NCI-H2227 treated with DMSO at 0.1 percent for 48 hours (cell line): Measurements from ENCODE around the gene ERBB4.
"Not testable (repeated sequence)": the region's sequence is repeated elsewhere in the genome, so short reads cannot be mapped to it uniquely, and the experiment has no call there.

Experiments
- DNase-seq: peaks from one replicate; lab custom pipeline; 2025; lab: John Stamatoyannopoulos, UW

Gene ERBB4

DNA sequence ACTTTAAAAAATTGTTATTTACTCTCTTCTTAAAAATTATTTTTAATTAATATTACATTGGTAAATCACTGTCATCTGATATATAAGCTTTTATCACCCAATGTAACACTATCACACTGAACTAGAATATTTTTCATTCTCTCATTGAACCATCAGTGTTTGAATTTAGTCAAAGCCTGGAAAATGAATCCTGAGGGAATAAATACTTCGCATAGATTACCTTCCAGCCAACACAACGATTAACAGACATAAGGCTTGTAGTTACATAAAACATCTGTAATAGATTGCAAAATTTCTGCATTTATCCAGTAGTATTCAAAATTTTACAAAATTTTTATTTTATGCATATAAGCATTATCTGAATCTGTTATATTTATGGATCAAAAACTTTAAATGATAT lies 314.9 kb downstream of the ERBB4 start:
- no peak for DNase-seq

DNA sequence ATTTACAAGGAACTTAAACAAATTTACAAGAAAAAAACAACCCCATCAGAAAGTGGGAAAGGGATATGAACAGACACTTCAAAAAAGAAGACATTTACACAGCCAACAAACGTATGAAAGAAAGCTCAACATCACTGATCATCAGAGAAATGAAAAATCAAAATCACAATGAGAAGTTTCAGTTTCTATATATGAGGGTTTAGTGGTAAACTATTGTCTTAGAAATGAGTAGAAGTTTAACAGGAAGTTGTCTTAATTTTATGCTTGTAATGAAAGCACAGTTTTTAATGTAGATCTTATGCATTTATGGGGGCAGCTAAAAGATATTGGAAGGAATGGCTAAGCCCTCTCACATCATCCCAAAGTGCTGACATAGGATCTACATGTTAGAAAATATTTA lies 325.4 kb downstream of the ERBB4 start:
- no peak for DNase-seq

DNA sequence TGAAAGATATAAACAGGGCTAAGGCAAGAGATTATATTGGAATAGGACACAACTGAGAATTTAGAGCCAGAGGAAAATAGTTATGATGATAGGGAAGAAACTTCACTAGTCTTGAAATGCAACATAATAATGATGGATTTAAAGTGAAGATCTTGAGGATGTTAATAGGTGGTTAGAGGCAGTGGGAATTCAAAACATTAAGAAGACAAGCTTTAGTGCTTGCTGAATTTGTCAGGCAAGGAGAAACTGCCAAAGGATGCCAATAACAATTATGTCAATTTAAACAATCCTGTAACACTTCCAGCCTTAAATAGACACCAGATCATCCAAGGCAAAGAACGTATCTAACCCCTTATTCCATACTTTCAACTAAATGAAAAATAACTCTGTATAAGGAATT lies 330.1 kb downstream of the ERBB4 start:
- DNase-seq, result peak; percentile 45

DNA sequence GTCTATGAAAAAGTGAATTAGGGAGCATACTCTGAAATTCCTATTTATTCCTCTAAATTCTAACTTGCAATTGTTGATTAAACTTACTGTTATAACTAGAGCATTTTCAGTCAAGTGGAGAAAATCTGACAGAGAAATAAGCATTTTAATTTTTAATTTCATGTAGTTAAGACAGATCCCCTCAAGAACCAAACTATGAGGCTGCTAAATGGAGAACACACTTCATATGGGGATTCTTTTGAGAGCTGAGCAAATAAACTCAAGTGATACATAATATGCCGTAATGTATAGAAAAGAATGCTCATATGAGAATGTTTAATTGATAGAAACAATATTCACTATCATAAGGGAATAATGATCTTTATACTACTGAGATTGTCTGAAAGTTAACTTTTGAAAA lies 340.8 kb downstream of the ERBB4 start:
- DNase-seq, result no peak

DNA sequence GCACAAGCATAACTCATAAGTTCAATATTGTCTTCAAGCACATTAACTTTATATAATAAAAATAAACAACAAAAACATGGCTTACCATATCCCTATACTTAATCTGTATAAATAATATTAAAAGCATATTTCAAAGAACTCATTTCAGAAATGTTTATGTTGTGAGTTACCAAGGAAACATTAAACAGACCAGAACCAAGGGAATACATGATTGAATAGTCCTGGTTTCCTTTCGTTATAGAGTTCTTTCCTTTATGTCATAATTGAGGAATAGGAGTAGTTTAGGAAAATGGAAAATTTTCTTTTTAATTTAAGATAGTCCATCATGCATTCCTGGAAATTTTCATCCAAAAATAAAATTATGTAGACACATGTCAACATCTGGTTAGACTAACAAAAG lies 343.0 kb downstream of the ERBB4 start:
- DNase-seq, result no peak

DNA sequence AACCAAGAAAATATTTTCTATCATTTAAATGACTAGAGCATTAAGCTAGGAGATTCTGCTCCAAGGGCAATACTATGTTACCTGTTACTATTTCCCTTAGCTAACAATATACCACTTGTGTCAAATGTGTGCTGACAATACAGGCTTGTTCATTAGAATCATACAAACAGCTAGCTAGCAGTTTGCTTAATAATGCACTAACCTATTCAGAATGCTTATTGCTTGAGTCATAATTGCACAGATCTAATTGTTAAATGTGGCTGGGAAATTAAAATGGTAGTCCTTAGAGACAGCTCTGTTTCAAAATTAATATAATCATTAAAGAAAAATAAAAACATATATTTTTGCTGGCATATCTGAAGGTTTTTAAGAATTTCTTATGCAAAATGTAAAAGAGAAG lies 344.2 kb downstream of the ERBB4 start:
- DNase-seq, result no peak

DNA sequence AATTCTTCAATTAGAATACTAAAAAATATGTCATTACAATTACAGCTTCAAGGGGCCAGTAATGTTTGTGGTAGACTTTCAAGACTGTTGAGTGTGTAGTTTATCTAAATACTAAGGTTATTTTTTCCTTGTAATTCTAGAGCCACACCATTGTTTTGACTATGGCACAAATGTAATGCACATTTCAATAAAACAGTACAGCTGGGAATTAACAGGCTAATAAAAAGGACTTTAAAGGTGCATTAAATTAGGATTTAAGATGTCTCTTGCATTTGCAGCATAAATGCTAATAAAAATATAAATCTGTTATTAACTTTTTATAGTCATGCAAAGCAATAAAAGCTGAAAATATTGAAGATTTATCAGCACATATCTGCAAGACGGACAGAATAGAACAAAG lies 344.8 kb downstream of the ERBB4 start:
- DNase-seq, result no peak

DNA sequence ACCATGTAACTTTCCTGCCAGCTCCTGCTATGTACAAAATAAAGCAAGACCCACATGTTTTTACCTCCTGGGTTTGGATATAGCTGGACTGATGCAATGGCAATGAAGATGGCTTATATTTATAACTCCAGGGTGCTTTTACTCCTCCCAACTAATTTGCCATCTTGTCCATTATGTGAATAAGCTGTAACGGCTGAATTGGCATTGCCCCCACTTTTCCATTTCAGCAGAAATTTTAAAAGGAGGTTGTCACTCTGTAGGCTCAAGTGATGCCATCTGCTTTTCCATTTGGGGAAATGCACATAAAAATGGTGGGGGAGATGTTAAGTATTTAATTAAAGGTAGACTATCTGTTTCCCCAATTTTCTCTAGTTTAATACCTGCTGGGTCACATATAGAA lies 345.5 kb downstream of the ERBB4 start:
- peak; percentile 91 for DNase-seq

DNA sequence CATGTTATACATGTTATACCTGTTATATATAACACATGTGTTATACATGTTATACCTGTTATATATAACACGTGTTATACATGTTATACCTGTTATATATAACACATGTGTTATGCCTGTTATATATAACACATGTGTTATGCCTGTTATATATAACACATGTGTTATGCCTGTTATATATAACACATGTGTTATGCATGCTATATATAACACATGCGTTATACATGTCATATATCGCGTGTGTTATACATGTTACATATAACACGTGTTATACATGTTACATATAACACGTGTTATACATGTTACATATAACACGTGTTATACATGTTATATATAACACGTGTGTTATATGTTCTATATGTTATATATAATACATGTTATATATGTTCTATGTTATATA lies 347.2 kb downstream of the ERBB4 start:
- DNase-seq, result not testable (repeated sequence)

DNA sequence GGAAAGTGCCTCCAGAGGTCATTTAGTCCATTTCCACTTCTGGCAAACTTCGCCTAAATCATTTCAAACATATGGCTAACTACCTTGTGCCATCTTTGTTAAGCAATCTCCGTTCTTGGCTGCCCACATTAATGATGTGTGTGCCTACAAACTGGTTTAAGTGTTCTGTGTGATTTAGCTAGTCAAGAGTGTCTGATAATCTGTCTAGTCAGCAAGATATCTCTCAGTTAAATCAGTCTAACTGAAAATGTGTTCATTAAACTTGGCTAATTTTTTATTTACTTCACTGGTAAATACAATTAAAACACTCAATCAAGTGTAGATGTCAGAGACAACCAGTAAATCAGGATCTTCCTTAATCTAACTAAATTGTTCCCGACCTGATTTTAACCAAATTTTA lies 352.4 kb downstream of the ERBB4 start:
- DNase-seq, result no peak

DNA sequence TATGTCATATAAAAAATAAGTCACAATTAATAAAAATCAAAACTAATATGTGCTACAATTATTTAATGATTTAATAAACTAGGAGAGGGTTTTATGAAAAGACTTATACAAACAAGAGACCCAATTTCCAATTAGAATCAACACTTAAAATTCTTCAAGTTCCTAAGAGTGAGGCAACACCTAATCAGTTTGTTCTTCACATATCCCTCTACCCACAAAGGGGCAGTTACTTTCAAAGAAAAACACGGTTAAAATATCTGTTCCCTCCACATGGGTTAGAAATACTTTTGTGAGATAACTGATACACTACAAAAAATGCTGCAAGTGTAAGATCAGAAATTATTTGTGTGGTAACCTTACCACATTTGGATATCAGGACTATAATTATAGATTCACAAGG lies 357.0 kb downstream of the ERBB4 start:
- no peak for DNase-seq

DNA sequence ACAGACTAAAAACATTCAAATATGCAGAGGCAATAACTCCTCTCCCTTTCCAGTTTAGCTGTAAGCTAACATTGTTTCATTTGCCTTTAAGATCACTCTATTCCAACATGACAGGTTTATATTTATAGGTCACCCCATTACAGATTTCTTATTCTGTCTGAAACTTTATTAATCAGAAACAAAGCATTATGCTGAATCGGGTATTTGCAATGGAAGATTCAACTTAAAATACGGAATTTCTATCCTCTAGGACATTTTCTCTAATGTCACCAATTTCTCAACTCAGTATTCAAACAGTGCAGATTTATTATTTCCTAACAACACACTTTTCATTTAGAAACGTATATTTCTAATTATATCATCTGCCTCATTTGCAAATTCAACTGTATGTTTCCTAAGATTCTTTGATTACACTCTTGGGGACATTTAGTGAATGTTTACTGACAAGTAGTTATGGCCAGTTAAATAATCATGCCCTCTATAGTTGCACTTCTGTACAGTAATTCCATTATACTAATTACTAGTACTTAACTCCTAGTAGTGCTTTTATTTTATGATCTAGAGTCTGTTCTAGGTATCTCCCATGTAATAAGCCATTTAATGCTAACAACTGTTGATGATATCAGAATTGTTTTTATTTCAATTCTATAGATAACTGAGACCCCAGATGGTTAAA lies 358.1 kb downstream of the ERBB4 start:
- DNase-seq, result no peak

DNA sequence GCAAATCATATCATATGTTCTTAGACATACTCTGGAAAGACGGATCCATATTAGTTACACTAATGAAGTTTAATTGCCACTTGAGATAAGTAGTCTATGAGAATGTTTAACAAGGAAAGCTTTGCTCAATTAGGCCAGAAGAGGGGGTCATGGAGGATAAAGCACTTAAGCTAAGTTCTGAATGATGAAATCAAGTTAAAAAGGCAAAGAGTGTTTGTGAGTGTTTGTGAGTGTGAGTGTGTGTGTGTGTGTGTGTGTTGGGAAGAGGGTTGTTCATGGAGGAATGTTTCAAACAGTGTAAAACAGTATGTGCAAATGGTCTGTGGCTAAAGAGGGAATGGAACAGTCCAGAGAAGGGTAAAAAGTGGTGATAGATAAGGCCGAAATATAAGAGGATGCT lies 360.9 kb downstream of the ERBB4 start:
- no peak for DNase-seq

DNA sequence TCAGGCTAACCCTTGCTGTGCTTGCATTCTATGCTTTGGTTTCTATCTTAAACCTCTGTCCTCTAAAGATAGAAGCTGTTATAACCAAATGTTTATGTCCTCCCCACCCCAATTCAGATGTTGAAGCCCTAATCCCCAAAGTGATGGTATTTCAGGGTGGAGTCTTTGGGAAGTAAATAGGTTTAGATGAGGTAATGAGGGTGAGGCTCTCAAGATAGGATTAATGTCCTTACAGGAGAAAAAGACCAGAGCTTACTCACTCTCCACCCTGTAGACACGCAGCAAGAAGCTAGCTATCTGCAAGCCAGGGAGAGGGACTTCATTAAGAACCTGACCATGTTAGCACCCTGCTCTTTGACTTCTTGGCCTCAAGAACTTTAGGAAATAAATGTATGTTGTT lies 362.5 kb downstream of the ERBB4 start:
- no peak for DNase-seq

DNA sequence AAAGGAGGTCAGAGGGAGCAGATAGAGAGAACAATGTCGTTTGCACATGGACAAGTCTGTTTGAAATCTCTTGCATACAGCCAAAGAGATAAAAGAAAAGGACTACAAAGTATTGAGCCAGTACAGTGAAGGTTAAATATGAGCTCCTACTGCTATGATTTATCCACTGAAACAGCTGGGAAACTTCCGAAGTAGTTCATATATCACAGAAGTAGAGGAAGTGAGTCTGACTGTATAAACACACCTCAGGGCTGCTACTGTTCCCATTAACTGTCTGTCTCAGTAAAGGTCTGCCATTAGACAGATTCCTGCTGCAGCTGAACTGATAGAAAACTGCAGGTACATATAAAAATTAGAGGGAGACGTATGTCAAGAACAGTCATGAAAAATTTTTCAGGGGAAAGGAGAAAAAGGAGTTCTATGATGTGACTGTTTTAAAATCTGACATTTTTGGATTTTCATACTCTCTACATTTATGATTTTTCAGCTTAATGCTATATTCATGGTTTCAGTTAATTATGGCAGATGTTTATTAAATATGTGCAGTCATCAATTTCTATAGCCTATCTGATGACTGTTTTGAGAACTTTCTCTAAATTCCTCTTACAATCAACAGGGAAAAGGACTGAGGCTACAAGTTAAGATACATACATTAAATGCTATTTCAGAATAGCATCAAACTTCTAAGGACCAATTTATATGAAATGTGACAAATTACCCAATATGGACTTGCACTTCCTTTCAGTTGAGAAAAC lies 364.7 kb downstream of the ERBB4 start:
- DNase-seq, result peak; percentile 56

DNA sequence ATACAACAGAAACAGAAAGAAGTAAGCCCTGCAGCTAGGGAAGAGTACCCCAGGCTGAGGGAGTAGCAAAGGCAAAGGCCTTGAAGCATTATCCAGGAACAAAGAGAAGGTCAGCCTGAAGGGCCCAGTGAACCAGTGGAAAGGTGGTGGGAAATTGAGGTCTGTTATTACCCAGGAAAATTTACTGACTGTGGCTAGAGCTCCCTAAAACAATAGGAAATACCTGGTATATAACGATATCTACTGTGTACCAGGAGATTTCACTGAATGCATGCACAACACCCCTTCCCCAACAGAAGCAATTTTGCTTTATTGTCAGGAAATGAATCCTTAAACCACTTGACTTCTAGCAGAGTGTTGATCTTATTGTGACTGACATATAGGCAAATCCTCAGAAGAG lies 365.3 kb downstream of the ERBB4 start:
- peak; percentile 56 for DNase-seq

DNA sequence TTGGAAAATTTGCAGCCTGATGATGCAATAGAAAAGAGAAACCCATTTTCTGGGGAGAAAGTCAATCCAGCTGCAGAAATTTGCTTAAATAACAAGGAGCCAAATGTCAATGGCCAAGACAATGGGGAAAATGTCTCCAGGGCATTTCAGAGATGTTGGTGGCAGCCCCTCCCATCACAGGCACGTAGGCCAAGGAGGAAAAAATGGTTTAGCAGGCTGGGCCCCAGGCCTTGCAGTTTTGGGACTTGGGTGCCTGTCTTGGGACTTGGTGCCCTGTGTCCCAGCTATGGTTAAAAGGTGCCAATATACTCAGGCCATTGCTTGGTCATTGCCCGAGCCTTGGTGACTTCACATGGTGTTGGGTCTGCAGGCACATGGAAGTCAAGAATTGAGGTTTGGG lies 368.2 kb downstream of the ERBB4 start:
- no peak for DNase-seq

DNA sequence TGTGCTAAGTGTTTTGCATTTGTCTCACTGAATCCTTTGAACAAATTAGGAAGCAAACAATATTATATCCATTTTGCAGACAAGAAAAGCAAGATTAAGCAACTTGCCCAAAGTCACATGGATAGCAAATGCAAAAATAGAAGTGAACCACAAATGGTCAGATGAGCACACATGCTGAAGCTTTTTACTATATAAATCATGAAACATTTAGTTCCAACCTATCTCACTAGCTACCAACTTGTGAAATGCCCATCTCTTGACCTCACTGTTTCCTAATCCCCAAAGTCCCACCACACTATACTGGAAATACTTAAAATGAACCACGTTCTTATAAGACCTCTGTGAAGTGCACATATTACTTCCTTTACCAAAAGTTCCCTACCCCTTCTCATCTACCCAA lies 380.5 kb downstream of the ERBB4 start:
- DNase-seq, result no peak

DNA sequence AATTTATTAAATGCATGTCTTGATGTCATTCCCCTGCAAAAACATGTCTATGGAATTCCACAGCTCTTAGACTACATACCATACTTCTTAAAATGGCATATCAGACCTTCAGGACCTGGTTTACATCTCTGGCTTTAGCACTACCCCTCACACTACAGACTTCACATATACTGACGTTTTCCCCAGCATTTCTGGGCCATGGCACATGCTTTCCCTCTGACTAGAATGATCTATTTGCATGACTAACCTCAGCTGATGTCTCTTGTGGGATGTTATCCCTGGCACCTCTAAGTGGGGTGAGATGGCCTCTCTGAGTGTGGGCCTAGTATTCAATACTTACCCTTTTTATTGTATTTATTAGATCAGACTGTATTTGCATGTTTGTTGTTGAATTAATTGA lies 381.6 kb downstream of the ERBB4 start:
- no peak for DNase-seq

DNA sequence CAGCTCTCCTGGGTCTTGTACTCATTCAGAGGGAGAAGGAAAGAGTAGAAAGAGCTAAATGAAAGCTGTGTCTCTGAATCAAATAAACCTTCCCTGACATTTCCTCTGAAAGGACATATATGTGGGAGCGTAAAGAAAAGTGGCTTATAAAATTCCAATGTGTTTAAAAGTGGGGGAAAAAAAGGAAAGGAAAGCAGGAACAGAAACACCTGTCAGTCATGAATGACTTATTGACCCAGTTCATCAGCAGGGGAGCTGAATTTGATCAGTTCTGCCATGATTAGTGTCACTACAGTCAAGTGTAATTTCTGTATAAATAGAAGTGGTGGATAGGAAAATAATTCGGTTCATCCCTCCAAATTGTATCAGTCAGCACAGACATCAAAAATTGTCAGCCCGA lies 382.5 kb downstream of the ERBB4 start:
- peak; percentile 45 for DNase-seq

DNA sequence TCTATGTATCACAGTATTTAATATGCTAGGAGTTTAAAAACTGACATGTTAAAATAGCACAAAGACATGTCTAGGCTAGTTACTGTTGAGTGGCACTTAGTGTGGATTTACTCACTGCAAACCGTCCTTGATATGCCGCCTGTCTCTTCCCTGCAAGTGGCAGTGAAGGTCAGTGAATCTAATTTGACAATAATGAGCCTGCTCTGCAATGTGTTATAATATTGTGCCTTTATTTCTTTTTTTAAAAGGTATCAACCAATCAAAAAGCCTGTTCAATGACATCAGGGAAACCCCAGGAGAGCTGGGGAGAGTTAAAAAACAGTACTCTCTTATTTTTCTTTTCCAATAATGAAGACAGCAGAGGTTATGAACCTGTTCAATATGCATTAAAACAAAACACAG lies 384.1 kb downstream of the ERBB4 start:
- DNase-seq, result peak; percentile 58

DNA sequence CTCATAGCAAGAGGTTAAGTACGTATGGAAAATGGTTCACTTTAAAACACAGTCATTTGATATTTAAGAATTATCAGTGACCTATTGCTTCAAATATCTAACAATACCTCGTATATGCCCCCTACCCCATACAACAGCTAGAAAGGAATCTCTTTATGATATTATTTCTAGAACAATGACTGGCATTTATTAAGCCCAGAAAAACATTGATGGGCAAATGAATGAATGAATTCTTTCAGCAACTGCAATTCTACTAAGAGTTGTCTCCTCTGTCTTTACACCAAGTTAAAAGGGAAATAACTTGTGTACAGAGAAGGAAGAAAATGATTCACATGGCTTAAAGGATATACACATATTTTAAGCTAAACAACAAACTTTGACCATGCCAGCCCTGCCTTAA lies 384.7 kb downstream of the ERBB4 start:
- DNase-seq, result no peak

DNA sequence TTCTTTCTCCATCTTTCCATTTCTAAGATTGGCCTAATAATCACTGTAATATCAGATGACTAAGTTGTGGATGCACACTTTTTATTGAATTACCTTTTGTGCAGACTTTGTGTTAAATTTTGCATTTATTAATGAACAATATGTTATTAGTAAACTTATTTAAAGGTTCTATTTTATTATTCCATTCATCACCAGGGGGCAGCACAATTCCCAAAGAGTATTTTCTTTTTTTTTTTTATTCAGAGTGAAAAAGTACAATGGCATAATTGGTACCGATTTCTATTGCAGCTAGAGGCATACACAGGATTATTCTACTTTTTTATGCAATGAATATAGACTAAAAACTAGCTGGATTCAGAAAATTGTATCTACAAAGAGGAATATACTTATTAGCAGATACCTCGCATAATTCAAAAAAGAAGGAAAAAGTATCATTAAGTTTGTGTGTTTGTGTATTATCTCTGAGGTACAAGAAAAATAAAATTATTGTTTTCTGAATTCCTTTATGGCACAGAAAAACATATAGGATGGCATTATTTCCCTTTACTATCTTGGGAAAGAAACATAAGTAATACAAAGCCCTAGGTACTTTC lies 390.6 kb downstream of the ERBB4 start:
- no peak for DNase-seq

DNA sequence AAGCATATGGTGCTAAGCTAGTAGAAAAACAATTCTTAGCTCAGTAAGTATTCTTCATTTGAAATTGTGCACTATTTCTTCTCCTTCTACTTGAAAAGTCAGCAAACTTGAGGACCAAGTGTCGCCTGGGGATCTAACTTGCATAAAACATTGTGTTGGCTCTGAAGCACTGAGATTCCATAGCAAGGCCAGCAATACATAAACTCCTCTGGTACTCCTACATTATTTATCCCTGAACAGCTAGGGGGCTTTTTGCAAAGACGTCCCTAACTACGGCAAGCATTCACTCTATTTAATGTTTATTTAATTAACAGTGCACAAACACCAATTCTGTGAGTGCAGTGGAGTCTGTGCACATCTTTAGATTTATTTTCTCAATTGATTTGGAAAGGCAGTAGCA lies 392.2 kb downstream of the ERBB4 start:
- DNase-seq, result no peak
